Activated CD4-positive, alpha-beta memory T cell treated with anti-CD3 and anti-CD28 coated beads for 36 hours (primary cell): ENCODE results near the gene SV2A. TPM values are rescaled to one million over a fixed set of nuclear protein-coding genes. Genes with fewer than 3 reads are reported as not detected.

Experiments used
- CTCF ChIA-PET: fragments of 350-600 bp; sonication (Branson Sonifier 250); formaldehyde crosslinking; loops from one replicate; lab custom pipeline; 2021; ENCODE audit warnings: antibody characterized with exemption, inconsistent platforms; lab: Charles Lee
- POLR2A ChIA-PET: fragments of 350-600 bp; sonication (Branson Sonifier 250); formaldehyde crosslinking; loops from one replicate; lab custom pipeline; 2021; ENCODE audit warnings: antibody characterized with exemption; lab: Charles Lee
- DNase-seq: peaks from one replicate; pipeline ENCODE4 v3.0.0-alpha.2; 2020
- H3K27ac Mint-ChIP-seq: one replicate; pipeline ENCODE4 v1.8.0; 2021; ENCODE audit warnings: mixed read lengths
- H3K27me3 Mint-ChIP-seq: one replicate; pipeline ENCODE4 v1.8.0; 2021; ENCODE audit warnings: mixed read lengths
- H3K36me3 Mint-ChIP-seq: one replicate; pipeline ENCODE4 v1.8.0; 2021; ENCODE audit warnings: mixed read lengths
- H3K4me1 Mint-ChIP-seq: one replicate; pipeline ENCODE4 v1.8.0; 2021; ENCODE audit warnings: low read depth, mixed read lengths
- H3K4me3 Mint-ChIP-seq: one replicate; pipeline ENCODE4 v1.8.0; 2021; ENCODE audit warnings: mild to moderate bottlenecking, mixed read lengths
- H3K9me3 Mint-ChIP-seq: one replicate; pipeline ENCODE4 v1.8.0; 2021; ENCODE audit warnings: mixed read lengths
- intact Hi-C: fragments of 100-400 bp; cut with micrococcal nuclease; formaldehyde crosslinking; loops from one replicate; pipeline ENCODE4 v1.15.1; 2023
- total RNA-seq, 2 experiments: library from RNA; stranded (reverse); gene quantifications; one replicate each; pipeline ENCODE4 v1.2.3, GENCODE V29; 2021

The SV2A gene
- total RNA-seq, 2 experiments from 2014 or later, result 9.6 to 9.8 TPM

- Mint-ChIP-seq H3K9me3 (no peaks in the 10 kb centered on the region), H3K27me3 (no peaks in the 10 kb centered on the region), H3K4me1 (peaks cover 39% of the 10 kb centered on the region), H3K27ac (peak overlapping the region; percentile 87), H3K4me3 (peak overlapping the region; percentile 98), H3K36me3 (peaks cover 28% of the 10 kb centered on the region)
- ChIA-PET CTCF (interaction anchor here (0.9 to 1.2 kb wide), 3 partner anchors 28 to 81 kb away, joined by 3 to 6 read pairs (median 4); partner anchors contain the start of gene BOLA1), POLR2A (interaction anchor here (0.8 to 2.8 kb wide), 6 partner anchors 9 to 436 kb away, joined by 3 to 34 read pairs (median 6); partner anchors contain the start of genes BOLA1 and MTMR11)
- intact Hi-C loops, result no loop called here
- no peak for DNase-seq
These were observed 10.7 kb upstream of the SV2A start for GRCh38 chr1:149928401-149928724.

GRCh38 chr1:149927563-149928400, 10.1 kb upstream of the SV2A start, which contains the start of gene SF3B4:
Gene SF3B4, minus strand, starts transcription at chr1:149927803. Its CDS starts 44 bp downstream, at chr1:149927759.
- intact Hi-C loops, result loop anchor here (1.0 kb wide), 4 partner anchors 9 to 39 kb away; partner anchors contain the start of gene BOLA1
- ChIA-PET CTCF (interaction anchor here (0.9 to 1.2 kb wide), 3 partner anchors 28 to 82 kb away, joined by 3 to 6 read pairs (median 4); partner anchors contain the start of gene BOLA1), POLR2A (interaction anchor here (0.6 to 2.8 kb wide), 7 partner anchors 9 to 437 kb away, joined by 3 to 34 read pairs (median 5); partner anchors contain the start of genes BOLA1 and MTMR11)
- H3K4me3 Mint-ChIP-seq, result peak within 1 kb of the TSS; percentile 98
- H3K27ac Mint-ChIP-seq, result peak within 1 kb of the TSS; percentile 87
- peaks cover 33% of the 10 kb centered on the region for H3K36me3 Mint-ChIP-seq
- no peaks in the 10 kb centered on the region for H3K27me3 Mint-ChIP-seq
- peak; percentile 97 for DNase-seq
- no peaks in the 10 kb centered on the region for H3K9me3 Mint-ChIP-seq
- peaks cover 39% of the 10 kb centered on the region for H3K4me1 Mint-ChIP-seq

GRCh38 chr1:149927056-149927562, 9.5 kb upstream of the SV2A start:
- H3K9me3 Mint-ChIP-seq, result no peaks in the 10 kb centered on the region
- peak overlapping the region; percentile 87 for H3K27ac Mint-ChIP-seq
- peaks cover 39% of the 10 kb centered on the region for H3K4me1 Mint-ChIP-seq
- DNase-seq, result no peak
- POLR2A ChIA-PET, result interaction anchor here (1.5 kb wide), 1 partner anchor 27 kb away, joined by 6 read pairs; the partner anchor contains the start of gene BOLA1
- peak overlapping the region; percentile 98 for H3K4me3 Mint-ChIP-seq
- CTCF ChIA-PET, result no interaction called here
- peaks cover 38% of the 10 kb centered on the region for H3K36me3 Mint-ChIP-seq
- intact Hi-C loops, result loop anchor here (1.0 kb wide), 4 partner anchors 9 to 39 kb away; partner anchors contain the start of gene BOLA1
- no peaks in the 10 kb centered on the region for H3K27me3 Mint-ChIP-seq

- POLR2A ChIA-PET, result no interaction called here
- H3K27me3 Mint-ChIP-seq, result no peaks in the 10 kb centered on the region
- peaks cover 33% of the 10 kb centered on the region for H3K4me1 Mint-ChIP-seq
- no peaks in the 10 kb centered on the region for H3K9me3 Mint-ChIP-seq
- CTCF ChIA-PET, result no interaction called here
- H3K4me3 Mint-ChIP-seq, result peak overlapping the region; percentile 98
- H3K27ac Mint-ChIP-seq, result no peak overlapping the region
- intact Hi-C loops, result no loop called here
- no peak for DNase-seq
- peaks cover 43% of the 10 kb centered on the region for H3K36me3 Mint-ChIP-seq
These were observed 8.7 kb upstream of the SV2A start for GRCh38 chr1:149926296-149926695.

GRCh38 chr1:149925751-149926150, 8.1 kb upstream of the SV2A start:
- peak overlapping the region; percentile 98 for H3K4me3 Mint-ChIP-seq
- no peak for DNase-seq
- peaks cover 30% of the 10 kb centered on the region for H3K4me1 Mint-ChIP-seq
- ChIA-PET CTCF (no interaction called here), POLR2A (interaction anchor here (1.3 kb wide), 1 partner anchor 38 kb away, joined by 3 read pairs; a partner anchor contains a TSS)
- H3K9me3 Mint-ChIP-seq, result no peaks in the 10 kb centered on the region
- no peaks in the 10 kb centered on the region for H3K27me3 Mint-ChIP-seq
- H3K36me3 Mint-ChIP-seq, result peaks cover 43% of the 10 kb centered on the region
- no peak overlapping the region for H3K27ac Mint-ChIP-seq
- intact Hi-C loops, result no loop called here

GRCh38 chr1:149925345-149925744, 7.7 kb upstream of the SV2A start:
- Mint-ChIP-seq H3K27me3 (no peaks in the 10 kb centered on the region), H3K4me1 (peaks cover 26% of the 10 kb centered on the region), H3K4me3 (peak overlapping the region; percentile 98), H3K9me3 (no peaks in the 10 kb centered on the region), H3K36me3 (peaks cover 45% of the 10 kb centered on the region), H3K27ac (no peak overlapping the region)
- intact Hi-C loops, result no loop called here
- CTCF ChIA-PET, result no interaction called here
- POLR2A ChIA-PET, result interaction anchor here (1.3 kb wide), 1 partner anchor 38 kb away, joined by 3 read pairs; a partner anchor contains a TSS
- DNase-seq, result no peak

GRCh38 chr1:149923626-149924025, 6.0 kb upstream of the SV2A start:
- Mint-ChIP-seq H3K9me3 (no peaks in the 10 kb centered on the region), H3K4me1 (peaks cover 25% of the 10 kb centered on the region), H3K27ac (no peak overlapping the region), H3K27me3 (no peaks in the 10 kb centered on the region), H3K4me3 (no peak overlapping the region), H3K36me3 (peaks cover 45% of the 10 kb centered on the region)
- no peak for DNase-seq
- ChIA-PET POLR2A (interaction anchor here (1.1 kb wide), 2 partner anchors 15 to 39 kb away, joined by 3 read pairs; no protein-coding TSS in a partner anchor), CTCF (interaction anchor here (0.8 kb wide), 1 partner anchor 35 kb away, joined by 4 read pairs; a partner anchor contains a TSS)
- intact Hi-C loops, result no loop called here

- Mint-ChIP-seq H3K4me3 (peak overlapping the region; percentile 79), H3K27ac (no peak overlapping the region), H3K9me3 (no peaks in the 10 kb centered on the region), H3K36me3 (peaks cover 7% of the 10 kb centered on the region), H3K27me3 (no peaks in the 10 kb centered on the region), H3K4me1 (peaks cover 29% of the 10 kb centered on the region)
- CTCF ChIA-PET, result no interaction called here
- no peak for DNase-seq
- POLR2A ChIA-PET, result interaction anchor here (1.7 kb wide), 1 partner anchor 29 kb away, joined by 8 read pairs; a partner anchor contains a TSS
- intact Hi-C loops, result no loop called here
These were observed 769 bp downstream of the SV2A start for GRCh38 chr1:149916898-149917252.

GRCh38 chr1:149916193-149916897, 1.3 kb downstream of the SV2A start:
- no peak for DNase-seq
- Mint-ChIP-seq H3K27ac (no peak overlapping the region), H3K36me3 (peaks cover 4% of the 10 kb centered on the region), H3K9me3 (no peaks in the 10 kb centered on the region), H3K4me1 (peaks cover 29% of the 10 kb centered on the region), H3K27me3 (no peaks in the 10 kb centered on the region), H3K4me3 (peak overlapping the region; percentile 79)
- ChIA-PET POLR2A (interaction anchor here (0.6 to 1.7 kb wide), 3 partner anchors 29 to 215 kb away, joined by 3 to 8 read pairs (median 4); a partner anchor contains a TSS), CTCF (no interaction called here)
- intact Hi-C loops, result no loop called here

- no peak for DNase-seq
- Mint-ChIP-seq H3K36me3 (peaks cover 2% of the 10 kb centered on the region), H3K27ac (no peak overlapping the region), H3K27me3 (no peaks in the 10 kb centered on the region), H3K9me3 (no peaks in the 10 kb centered on the region), H3K4me1 (peaks cover 29% of the 10 kb centered on the region), H3K4me3 (peak overlapping the region; percentile 79)
- CTCF ChIA-PET, result no interaction called here
- POLR2A ChIA-PET, result interaction anchor here (0.6 to 1.7 kb wide), 3 partner anchors 28 to 216 kb away, joined by 3 to 8 read pairs (median 4); a partner anchor contains a TSS
- intact Hi-C loops, result no loop called here
These were observed 2.0 kb downstream of the SV2A start for GRCh38 chr1:149915429-149916192.

GRCh38 chr1:149914545-149914944, 3.1 kb downstream of the SV2A start:
- DNase-seq, result no peak
- POLR2A ChIA-PET, result no interaction called here
- H3K27me3 Mint-ChIP-seq, result no peaks in the 10 kb centered on the region
- peaks cover 2% of the 10 kb centered on the region for H3K36me3 Mint-ChIP-seq
- H3K9me3 Mint-ChIP-seq, result no peaks in the 10 kb centered on the region
- H3K27ac Mint-ChIP-seq, result no peak overlapping the region
- H3K4me3 Mint-ChIP-seq, result no peak overlapping the region
- CTCF ChIA-PET, result interaction anchor here (1.1 kb wide), 1 partner anchor 48 kb away, joined by 3 read pairs; no protein-coding TSS in a partner anchor
- intact Hi-C loops, result no loop called here
- H3K4me1 Mint-ChIP-seq, result peaks cover 29% of the 10 kb centered on the region
